Hepatocyte (in vitro differentiated cells): ENCODE data around the gene OR2W1.

Source experiments
- CTCF ChIP-seq: fragments of 200-600 bp; sonication (generic); IDR thresholded peaks from 2 replicates; pipeline ENCODE4 v1.5.1; 2016; ENCODE audit warnings: antibody characterized with exemption, mild to moderate bottlenecking; ENCODE audit not compliant: poor library complexity
- EZH2 ChIP-seq: fragments of 200-600 bp; sonication (generic); IDR thresholded peaks from 2 replicates; pipeline ENCODE4 v1.6.1; 2016; ENCODE audit warnings: antibody characterized with exemption, mild to moderate bottlenecking, borderline replicate concordance
- EZH2phosphoT487 ChIP-seq: fragments of 200-600 bp; sonication (generic); IDR thresholded peaks from one replicate; pipeline ENCODE4 v1.6.1; 2018; ENCODE audit warnings: antibody characterized with exemption, mild to moderate bottlenecking, low read depth, moderate library complexity; ENCODE audit not compliant: unreplicated experiment, severe bottlenecking

GRCh38 chr6:29035951-29036350 is 9.0 kb downstream of the OR2W1 start:
- no peak for TF ChIP-seq CTCF
- no peak for TF ChIP-seq EZH2phosphoT487
- TF ChIP-seq EZH2, result no peak
